HG02885 (cell line): ENCODE data around the gene ATG16L2.
"Not testable (repeated sequence)": the region's sequence is repeated elsewhere in the genome, so short reads cannot be mapped to it uniquely, and the experiment has no call there.

Source experiments
- ATAC-seq: cut with Tn5 transposase; IDR thresholded peaks from one replicate; pipeline ENCODE4 v1.9.1; 2021; ENCODE audit warnings: mild to moderate bottlenecking; ENCODE audit not compliant: unreplicated experiment, poor library complexity

ATG16L2 gene

GRCh38 chr11:72779495-72780128, 34.6 kb upstream of the ATG16L2 start:
- ATAC-seq: no peak

GRCh38 chr11:72780296-72781062, 33.7 kb upstream of the ATG16L2 start:
- ATAC-seq: no peak

- ATAC-seq: no peak
These were observed 33.2 kb upstream of the ATG16L2 start for GRCh38 chr11:72781063-72781312.

- ATAC-seq: peak; percentile 45
These were observed 32.7 kb upstream of the ATG16L2 start for GRCh38 chr11:72781313-72782080.

- no peak for ATAC-seq
These were observed 31.9 kb upstream of the ATG16L2 start for GRCh38 chr11:72782081-72782920.

GRCh38 chr11:72783144-72783905, 30.9 kb upstream of the ATG16L2 start:
- ATAC-seq: no peak

GRCh38 chr11:72784662-72785061, 29.5 kb upstream of the ATG16L2 start:
- no peak for ATAC-seq

- no peak for ATAC-seq
These were observed 27.7 kb upstream of the ATG16L2 start for GRCh38 chr11:72786305-72787215.

- no peak for ATAC-seq
These were observed 26.8 kb upstream of the ATG16L2 start for GRCh38 chr11:72787216-72788104.

- no peak for ATAC-seq
These were observed 26.0 kb upstream of the ATG16L2 start for GRCh38 chr11:72788241-72788640.

GRCh38 chr11:72789493-72790131, 24.6 kb upstream of the ATG16L2 start:
- ATAC-seq: no peak

GRCh38 chr11:72791228-72791627, 23.0 kb upstream of the ATG16L2 start:
- ATAC-seq: not testable (repeated sequence)

- no peak for ATAC-seq
These were observed 21.7 kb upstream of the ATG16L2 start for GRCh38 chr11:72792437-72793021.

GRCh38 chr11:72793076-72793424, 21.2 kb upstream of the ATG16L2 start:
- ATAC-seq: no peak

GRCh38 chr11:72793425-72794367, 20.5 kb upstream of the ATG16L2 start, which contains the start of gene STARD10:
STARD10 (minus strand) TSS chr11:72794047; CDS start chr11:72781181, 12,866 bp downstream.
- peak; percentile 92 for ATAC-seq

GRCh38 chr11:72798361-72798760, 15.8 kb upstream of the ATG16L2 start:
- ATAC-seq: no peak
